Measurements from ENCODE around the gene MEG3.

The MEG3 gene

DNA sequence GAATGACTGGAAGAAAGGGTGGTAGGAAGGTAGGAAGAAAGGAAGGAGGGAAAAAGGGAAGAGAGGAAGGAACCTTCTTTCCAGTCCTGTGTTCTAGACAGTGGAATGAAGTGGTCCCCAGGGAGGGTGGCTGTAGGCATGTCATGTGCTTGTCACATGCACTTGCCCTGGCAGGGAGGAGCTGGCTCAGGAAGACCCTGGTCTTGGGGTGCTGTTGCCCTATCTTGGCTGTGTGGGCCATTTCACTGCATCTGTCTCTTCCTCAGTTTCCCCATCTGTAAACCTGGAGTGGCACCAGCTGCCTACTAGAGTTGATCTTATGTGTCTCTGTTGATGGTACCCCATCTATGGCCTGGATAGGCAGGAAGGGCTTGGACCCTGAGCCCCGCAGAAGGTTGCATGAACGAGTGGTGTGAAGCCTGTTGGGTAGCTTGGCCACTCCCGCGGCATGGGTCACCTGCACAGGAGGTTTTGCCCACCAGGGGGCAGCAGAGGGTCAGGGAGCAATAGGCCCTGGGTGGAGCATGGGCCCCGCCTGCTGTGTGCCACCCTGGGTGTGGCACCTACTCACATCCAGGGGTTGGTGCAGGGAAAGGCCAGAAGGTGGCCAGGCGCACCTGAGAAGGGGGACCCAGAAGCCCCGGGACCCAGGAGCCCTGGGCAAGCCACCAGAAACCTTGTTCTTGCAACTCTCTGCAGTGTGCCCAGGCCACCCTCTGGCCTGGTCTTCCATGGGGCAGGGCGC is 25.1 kb downstream of the MEG3 start:
- Histone ChIP-seq H3K9ac (ENCODE audit: insufficient read length) (no peak overlapping the region), H3K4me3 (no peak overlapping the region), H3K27ac (no peak overlapping the region), H3K9me3 (ENCODE audit: low read depth, low read length) (no peaks in the 10 kb centered on the region), H3K36me3 (ENCODE audit: insufficient read depth, low read length) (peaks cover under 1% of the 10 kb centered on the region; the same call in 1 of the 2 replicates)
- no peak for DNase-seq (ENCODE audit: low read depth, low spot score)
- TF ChIP-seq POLR2AphosphoS5 (IDR thresholded peaks at IDR 0.05; ENCODE audit: borderline replicate concordance, low read depth, low read length) (no peak), EZH2 (IDR thresholded peaks at IDR 0.05) (no peak), FOXP2 (optimal IDR thresholded peaks at IDR 0.05; ENCODE audit: control extremely low read depth, extremely low read length, insufficient read depth) (no peak)

DNA sequence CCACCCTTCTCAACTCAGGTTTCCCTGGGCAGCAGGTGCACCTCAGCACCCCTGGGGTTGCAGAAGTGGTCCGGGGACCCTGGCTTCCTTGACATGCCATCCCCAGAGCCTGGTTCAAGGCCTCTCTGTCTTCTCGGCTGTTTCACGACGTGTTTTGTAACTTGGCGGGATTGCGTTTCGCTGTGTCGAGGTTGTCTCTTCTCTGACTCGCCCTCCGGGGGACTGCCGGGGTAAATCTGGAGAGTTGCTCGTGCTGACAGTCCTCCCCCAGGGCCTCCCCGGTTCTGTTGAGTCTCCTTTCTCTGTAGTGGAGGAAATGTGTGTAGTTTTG is 25.6 kb downstream of the MEG3 start:
- TF ChIP-seq EZH2 (IDR thresholded peaks at IDR 0.05), result no peak
- TF ChIP-seq POLR2AphosphoS5 (IDR thresholded peaks at IDR 0.05; ENCODE audit: borderline replicate concordance, low read depth, low read length), result no peak
- no peak for TF ChIP-seq FOXP2 (optimal IDR thresholded peaks at IDR 0.05; ENCODE audit: control extremely low read depth, extremely low read length, insufficient read depth)
- Histone ChIP-seq H3K4me3 (no peak overlapping the region), H3K9me3 (ENCODE audit: low read depth, low read length) (no peaks in the 10 kb centered on the region), H3K27ac (no peak overlapping the region), H3K9ac (ENCODE audit: insufficient read length) (no peak overlapping the region), H3K36me3 (ENCODE audit: insufficient read depth, low read length) (no peaks in the 10 kb centered on the region)
- DNase-seq (ENCODE audit: low read depth, low spot score), result no peak

DNA sequence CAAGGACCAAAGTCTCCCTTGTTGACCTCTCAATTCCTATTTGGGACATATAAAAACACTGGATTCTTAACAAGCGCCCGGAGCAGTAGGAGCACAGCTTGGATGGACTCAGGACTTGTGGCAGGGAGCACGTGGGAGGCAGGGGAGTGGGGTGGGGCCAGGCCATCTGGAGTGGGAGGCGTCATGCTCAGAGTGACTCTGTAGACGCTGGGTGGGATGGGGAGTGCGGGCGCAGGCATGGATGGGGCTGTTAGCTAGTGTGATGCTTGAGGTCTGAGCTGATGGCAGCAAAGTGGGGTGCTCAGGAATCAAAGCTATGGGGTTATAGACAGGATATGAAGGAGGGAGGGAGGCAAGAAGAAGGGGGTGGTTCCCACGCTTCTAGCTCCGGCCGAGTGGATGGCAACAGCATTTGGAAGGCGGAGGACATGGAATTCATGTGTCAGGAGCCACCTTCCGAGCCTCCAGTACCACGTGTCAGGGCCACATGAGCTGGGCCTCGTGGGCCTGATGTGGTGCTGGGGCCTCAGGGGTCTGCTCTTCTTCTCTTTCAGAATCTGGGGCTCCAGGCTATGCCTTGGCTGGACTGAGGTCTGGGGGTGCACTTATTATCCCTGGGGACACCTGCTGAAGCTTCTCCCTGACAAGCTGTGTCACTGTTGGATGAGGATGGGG is 26.2 kb downstream of the MEG3 start:
- Histone ChIP-seq H3K36me3 (ENCODE audit: insufficient read depth, low read length) (no peaks in the 10 kb centered on the region), H3K4me3 (no peak overlapping the region), H3K9ac (ENCODE audit: insufficient read length) (no peak overlapping the region), H3K9me3 (ENCODE audit: low read depth, low read length) (no peaks in the 10 kb centered on the region), H3K27ac (no peak overlapping the region)
- TF ChIP-seq EZH2 (IDR thresholded peaks at IDR 0.05) (no peak), FOXP2 (optimal IDR thresholded peaks at IDR 0.05; ENCODE audit: control extremely low read depth, extremely low read length, insufficient read depth) (no peak), POLR2AphosphoS5 (IDR thresholded peaks at IDR 0.05; ENCODE audit: borderline replicate concordance, low read depth, low read length) (no peak)
- DNase-seq (ENCODE audit: low read depth, low spot score), result no peak

DNA sequence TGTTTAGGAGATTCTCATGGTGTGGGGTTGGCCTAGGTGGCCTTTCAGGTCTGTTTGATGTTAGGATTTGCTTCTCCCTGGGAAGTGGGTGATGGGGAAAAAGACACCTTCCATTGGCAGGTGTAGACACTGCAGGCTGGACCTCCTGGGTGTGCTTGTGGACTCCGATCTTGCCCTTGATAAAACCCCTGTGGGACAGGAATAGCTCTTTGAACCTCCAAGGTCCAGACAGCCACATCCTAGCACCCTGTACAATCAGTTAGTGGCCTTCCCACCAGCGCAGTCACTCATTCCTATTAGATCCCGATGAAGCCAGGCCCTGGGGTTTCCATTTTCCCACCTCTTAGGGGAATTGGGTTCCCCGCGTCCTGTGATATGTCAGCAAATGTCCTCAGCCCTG is 28.5 kb downstream of the MEG3 start:
- TF ChIP-seq FOXP2 (optimal IDR thresholded peaks at IDR 0.05; ENCODE audit: control extremely low read depth, extremely low read length, insufficient read depth), result no peak
- TF ChIP-seq EZH2 (IDR thresholded peaks at IDR 0.05), result no peak
- no peak for TF ChIP-seq POLR2AphosphoS5 (IDR thresholded peaks at IDR 0.05; ENCODE audit: borderline replicate concordance, low read depth, low read length)
- Histone ChIP-seq H3K9ac (ENCODE audit: insufficient read length) (no peak overlapping the region), H3K27ac (no peak overlapping the region), H3K36me3 (ENCODE audit: insufficient read depth, low read length) (no peaks in the 10 kb centered on the region), H3K4me3 (no peak overlapping the region), H3K9me3 (ENCODE audit: low read depth, low read length) (no peaks in the 10 kb centered on the region)
- DNase-seq (ENCODE audit: low read depth, low spot score), result no peak

DNA sequence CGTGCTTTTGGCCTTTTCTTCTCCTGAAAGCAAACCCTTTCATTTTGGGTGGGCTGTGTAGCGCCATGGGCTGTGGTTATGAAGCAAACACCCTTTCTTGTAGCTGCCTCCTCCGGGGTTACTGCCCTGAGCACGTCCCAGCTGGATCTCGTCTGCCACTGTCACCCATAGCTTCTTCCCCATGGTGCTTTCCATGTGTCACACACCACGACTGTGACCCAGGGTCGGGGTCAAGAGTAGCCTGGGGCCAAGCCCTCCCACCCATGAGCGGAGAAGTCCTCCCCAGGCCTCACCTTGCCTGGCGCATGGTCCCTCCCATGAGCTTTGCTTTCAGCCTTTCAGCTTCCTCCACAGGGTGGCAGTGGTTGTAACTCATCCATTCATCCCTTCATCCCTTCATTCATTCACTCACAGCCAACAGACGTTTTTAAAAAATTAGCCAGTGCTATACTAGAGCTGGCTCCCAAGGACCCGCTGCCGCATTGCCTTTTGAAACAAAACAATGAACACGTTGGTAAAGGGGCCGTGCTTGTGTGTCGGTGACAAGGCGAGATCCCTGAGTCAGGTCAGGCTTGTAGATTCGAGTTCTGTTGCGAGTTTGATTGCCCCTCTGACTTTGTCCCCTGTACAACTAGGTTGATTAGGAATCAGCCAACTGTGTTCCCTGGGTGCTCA is 29.5 kb downstream of the MEG3 start:
- no peak for DNase-seq (ENCODE audit: low read depth, low spot score)
- Histone ChIP-seq H3K4me3 (no peak overlapping the region), H3K36me3 (ENCODE audit: insufficient read depth, low read length) (no peaks in the 10 kb centered on the region), H3K9me3 (ENCODE audit: low read depth, low read length) (no peaks in the 10 kb centered on the region), H3K9ac (ENCODE audit: insufficient read length) (no peak overlapping the region), H3K27ac (no peak overlapping the region)
- TF ChIP-seq POLR2AphosphoS5 (IDR thresholded peaks at IDR 0.05; ENCODE audit: borderline replicate concordance, low read depth, low read length) (no peak), FOXP2 (optimal IDR thresholded peaks at IDR 0.05; ENCODE audit: control extremely low read depth, extremely low read length, insufficient read depth) (no peak), EZH2 (IDR thresholded peaks at IDR 0.05) (no peak)

DNA sequence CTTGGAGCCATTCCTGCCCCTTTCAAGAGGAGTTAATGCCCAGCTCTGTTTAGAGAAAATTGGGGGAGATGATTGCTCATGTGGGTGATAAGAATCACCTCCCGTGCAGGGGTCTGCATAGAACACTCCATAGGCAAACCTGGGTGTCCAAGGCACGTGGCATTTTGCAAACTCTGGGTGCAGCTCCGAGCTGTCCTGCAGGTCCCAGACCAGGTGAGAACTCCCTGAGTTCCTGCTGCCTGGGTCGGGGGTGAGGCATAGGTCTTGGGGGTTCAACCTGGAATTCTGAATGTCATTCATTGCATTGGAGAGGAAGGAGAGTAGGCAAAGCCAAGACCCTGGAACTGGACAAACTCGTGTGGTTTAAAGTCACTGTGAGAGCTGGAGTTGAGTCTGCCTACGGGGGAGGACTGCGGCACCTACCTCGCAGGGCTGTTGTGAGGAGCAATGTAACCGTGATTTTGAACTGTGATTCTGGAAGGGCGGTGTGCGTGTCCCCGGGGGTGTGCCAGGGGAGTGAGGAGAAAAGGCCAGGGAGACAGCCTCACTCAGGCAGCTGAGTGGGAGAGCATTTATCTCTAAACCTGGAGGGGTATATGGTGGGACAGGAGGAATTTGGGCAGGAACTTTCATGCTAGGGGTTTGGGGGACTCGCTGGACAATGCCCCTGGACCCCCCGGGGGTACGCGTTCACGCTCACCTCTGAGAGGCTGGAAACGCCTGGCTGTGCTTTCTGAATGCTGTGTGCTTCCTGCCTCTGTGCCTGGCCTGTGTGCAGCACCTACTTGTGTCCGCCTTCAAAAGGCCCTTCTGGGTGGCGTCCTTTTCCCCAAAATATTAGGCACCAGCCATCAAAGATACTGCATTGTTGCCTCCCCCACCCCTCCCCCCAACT is 30.4 kb downstream of the MEG3 start:
- no peak for DNase-seq (ENCODE audit: low read depth, low spot score)
- no peaks in the 10 kb centered on the region for H3K9me3 ChIP-seq (ENCODE audit: low read depth, low read length)
- H3K4me3 ChIP-seq, result no peak overlapping the region
- no peak for TF ChIP-seq EZH2 (IDR thresholded peaks at IDR 0.05)
- no peak for TF ChIP-seq FOXP2 (optimal IDR thresholded peaks at IDR 0.05; ENCODE audit: control extremely low read depth, extremely low read length, insufficient read depth)
- no peak for TF ChIP-seq POLR2AphosphoS5 (IDR thresholded peaks at IDR 0.05; ENCODE audit: borderline replicate concordance, low read depth, low read length)
- no peak overlapping the region for H3K27ac ChIP-seq
- no peak overlapping the region for H3K9ac ChIP-seq (ENCODE audit: insufficient read length)
- no peaks in the 10 kb centered on the region for H3K36me3 ChIP-seq (ENCODE audit: insufficient read depth, low read length)

DNA sequence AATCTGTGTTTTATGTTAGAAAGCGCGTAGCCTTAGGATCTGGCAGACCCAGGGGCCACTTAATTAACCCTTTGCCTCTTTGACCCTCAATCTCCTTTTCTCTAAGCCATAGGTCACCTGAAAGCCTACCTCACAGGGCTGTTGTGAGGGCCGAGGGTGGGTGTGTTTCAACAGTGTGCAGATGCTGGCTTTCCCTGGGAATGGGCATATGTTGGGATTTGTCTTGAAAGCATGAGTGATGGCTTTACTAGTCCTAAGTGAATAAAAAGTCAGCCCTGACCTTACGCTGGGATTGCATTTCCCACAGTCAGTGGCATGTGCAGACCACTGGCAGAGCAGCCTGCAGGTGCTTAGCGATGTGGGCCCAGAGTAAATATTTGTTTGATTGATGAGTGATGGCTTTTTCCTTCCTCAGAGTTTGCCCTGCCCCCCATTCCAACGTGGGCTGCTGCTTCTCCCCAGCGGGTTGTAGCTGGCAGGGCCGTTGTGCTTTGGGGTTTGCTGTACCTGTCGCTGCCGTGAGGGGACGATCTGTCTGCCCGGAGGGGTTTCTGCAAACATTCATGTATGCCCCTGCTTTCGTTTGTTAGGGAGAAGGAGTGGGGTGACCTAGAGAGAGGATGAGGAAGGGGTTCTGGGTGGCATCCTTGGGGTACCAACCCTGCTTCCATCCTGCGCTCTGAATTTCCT is 31.5 kb downstream of the MEG3 start:
- no peak for TF ChIP-seq EZH2 (IDR thresholded peaks at IDR 0.05)
- Histone ChIP-seq H3K4me3 (no peak overlapping the region), H3K9me3 (ENCODE audit: low read depth, low read length) (no peaks in the 10 kb centered on the region), H3K9ac (ENCODE audit: insufficient read length) (no peak overlapping the region), H3K27ac (no peak overlapping the region), H3K36me3 (ENCODE audit: insufficient read depth, low read length) (no peaks in the 10 kb centered on the region; the same call in 1 of the 2 replicates)
- no peak for DNase-seq (ENCODE audit: low read depth, low spot score)

Measured in SK-N-MC (cell line).